ENCODE results near the gene ASCL5.
"Not testable (repeated sequence)": the region's sequence is repeated elsewhere in the genome, so short reads cannot be mapped to it uniquely, and the experiment has no call there.

The ASCL5 gene, protein sequence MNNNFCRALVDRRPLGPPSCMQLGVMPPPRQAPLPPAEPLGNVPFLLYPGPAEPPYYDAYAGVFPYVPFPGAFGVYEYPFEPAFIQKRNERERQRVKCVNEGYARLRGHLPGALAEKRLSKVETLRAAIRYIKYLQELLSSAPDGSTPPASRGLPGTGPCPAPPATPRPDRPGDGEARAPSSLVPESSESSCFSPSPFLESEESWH

GRCh38 chr1:201126832-201127754 lies at the start of gene ASCL5:
Gene ASCL5 (minus strand): TSS chr1:201127184. CDS start chr1:201115372, 11,812 bp downstream.
- DNase-seq (ENCODE audit: low spot score) = peak; percentile 60

DNA sequence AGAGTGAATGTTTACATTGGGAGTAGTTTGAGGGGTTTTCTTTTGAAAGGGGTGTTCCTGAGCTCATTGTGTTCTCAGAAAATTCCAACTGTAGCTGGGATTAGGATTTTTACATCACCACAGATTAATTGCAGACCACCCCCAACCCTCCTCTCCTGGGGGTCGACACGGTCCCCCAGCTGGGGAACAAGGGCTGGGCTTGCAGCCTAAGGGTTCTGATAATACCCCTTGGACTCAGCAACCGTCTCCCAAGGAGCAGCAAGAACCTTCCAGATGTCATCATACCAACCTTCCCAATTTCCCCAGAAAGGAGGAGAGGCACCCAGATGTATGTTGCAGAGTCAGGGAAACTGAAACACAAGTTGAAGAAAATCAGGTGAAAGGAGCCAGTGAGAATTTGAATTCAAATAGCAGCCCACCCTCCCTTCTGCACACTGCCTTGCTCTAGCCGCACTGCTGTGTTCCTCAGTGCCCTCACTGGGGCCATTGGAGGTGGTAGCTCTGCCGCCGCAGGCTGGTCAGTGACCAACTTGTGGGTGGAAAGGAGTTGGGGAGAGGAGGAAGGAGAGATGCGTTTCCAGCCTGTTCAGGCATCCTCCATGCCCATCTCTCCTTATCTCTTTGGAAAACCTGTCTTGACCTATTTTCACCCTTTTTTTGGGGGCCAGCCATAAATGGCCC lies 49.0 kb upstream of the ASCL5 start:
- DNase-seq (ENCODE audit: low spot score) = no peak

DNA sequence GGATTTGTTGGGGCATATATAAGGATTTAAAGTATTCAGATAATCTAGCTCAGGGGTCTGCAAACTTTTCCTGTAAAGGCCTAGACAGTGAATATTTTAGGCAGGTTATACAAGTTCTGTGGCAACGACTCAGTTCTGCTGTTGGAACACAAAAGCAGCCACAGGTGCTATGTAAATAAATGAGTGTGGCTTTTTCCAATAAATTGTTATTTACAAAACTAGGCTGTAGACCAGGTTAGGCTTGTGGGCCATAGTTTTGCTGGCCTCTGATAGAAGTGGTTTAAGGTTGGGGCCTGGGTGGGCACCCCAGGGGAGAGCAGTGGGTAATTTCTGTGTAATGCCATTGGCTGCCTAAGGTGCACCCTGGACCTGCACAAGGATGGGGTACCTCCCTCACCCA lies 46.8 kb upstream of the ASCL5 start:
- DNase-seq (ENCODE audit: low spot score) = no peak

DNA sequence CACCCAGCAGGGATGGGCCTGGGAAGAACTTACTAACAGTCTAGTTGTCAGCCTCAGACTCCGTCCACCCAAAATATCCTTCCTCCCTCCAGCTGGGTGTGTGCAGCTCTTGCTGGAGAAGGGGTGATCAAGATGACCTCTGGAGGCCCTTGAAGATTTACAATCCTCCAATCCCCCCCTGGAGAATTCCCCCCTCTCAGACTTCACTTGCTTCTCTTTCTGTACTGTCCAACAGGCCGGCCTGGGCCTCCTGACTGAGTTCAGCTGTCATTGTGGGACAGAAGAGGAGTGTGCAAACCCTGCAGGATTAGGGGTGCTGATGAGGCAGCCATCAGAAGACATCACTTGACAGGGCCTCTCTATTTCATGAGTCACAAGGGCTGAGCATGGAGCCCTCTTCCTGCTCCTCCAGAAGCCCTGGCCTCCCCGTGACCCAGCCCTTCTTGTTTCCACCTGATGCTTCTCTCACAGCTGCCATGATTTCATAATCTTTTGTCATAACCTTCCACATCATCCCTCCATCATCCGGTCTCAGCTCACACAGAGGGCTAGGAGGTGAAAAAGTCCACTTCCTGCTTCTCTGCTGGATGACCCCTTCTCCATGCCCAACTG lies 46.1 kb upstream of the ASCL5 start:
- peak; percentile 73 for DNase-seq (ENCODE audit: low spot score)

GRCh38 chr1:201172326-201172725 lies 45.3 kb upstream of the ASCL5 start:
- DNase-seq (ENCODE audit: low spot score) = peak; percentile 86

- DNase-seq (ENCODE audit: low spot score) = peak; percentile 72
Observed at GRCh38 chr1:201171063-201172036, 44.4 kb upstream of the ASCL5 start.

GRCh38 chr1:201170533-201171062 lies 43.6 kb upstream of the ASCL5 start:
- DNase-seq (ENCODE audit: low spot score) = peak; percentile 99

DNA sequence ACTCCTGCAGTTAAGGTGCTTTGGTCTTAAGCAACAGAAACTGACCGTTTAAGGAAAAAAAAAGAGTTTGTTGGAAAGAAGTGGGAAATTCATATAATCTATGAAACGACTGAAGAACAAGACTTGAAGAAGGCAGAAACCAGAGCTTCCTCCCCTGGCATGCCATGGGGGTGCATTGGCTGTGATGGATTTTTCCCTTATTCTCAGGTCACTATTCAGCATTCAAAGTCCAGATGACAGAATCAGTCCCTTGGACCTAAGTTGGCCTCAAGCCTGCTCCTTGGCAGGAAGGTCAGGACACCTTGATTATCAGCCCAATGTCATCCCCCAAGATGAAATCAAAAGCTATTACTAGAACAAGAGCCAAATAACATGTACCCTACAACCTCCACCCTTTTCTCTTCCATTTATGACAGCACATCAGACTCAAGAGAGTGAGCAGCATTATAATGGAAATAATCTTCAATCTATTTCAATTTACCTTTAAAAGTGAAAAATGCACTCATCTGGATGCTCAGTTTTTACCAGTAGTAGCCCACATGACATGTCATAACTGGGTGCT lies 43.1 kb upstream of the ASCL5 start:
- DNase-seq (ENCODE audit: low spot score) = no peak

DNA sequence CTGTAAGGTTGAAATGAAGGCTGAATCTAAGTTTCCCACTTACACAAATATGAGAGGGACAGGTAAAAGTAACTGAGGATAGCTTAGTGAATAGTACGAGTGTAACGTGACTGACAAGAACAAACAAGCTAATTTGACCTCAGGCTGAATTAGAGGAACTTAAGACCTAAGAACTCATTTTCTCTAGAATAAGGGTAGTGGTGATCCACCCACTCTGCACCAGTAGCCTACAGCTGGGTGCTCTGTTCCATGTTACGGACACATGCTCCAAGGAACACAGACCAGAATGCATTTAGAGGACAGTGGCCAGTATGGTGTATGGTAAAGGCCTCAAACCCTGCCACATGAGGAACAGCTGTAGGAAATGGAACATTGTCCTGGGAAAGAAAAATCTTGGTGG lies 42.2 kb upstream of the ASCL5 start:
- no peak for DNase-seq (ENCODE audit: low spot score)

DNA sequence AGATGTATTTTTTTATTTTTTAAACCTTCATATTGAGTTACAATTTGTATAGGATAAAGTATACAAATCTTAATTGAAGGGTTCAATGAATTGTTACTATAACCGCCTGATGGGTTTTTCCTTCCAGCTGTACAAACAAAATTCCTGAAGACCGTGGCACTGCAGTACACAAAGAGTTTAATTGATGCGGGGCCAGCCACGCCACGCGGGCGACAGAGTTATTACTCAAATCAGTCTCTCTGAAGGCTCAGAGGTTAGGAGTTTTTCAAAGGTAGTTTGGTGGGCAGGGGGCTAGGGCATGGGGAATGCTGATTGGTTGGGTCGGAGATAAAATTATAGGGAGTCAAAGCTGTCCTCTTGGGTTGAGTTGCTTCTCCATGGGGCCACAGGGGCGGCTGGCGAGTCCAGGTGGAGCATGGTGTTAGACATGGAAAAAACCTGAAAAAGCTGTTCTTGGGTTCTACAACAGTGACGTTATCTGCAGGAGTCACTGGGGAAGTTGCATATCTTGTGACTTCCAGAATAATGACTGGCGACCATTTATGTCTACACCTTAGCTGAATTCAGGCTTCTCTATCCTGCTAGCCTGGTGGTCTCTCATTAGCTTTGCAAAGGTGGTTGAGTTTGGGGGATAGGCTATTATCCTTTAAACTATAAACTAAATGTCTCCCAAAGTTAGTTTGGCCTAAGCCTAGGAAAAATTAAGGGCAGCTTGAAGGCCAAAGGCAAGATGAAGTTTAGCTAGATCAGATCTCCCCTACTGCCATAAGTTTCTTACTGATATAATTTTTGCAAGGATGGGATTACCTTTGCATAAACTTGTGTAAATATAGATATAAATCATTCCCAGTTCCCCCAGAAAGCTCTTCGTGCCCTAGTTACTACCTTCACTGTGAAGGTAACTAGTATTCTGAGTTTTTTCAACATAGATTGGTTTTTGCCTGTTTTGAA lies 40.3 kb upstream of the ASCL5 start:
- DNase-seq (ENCODE audit: low spot score) = no peak

DNA sequence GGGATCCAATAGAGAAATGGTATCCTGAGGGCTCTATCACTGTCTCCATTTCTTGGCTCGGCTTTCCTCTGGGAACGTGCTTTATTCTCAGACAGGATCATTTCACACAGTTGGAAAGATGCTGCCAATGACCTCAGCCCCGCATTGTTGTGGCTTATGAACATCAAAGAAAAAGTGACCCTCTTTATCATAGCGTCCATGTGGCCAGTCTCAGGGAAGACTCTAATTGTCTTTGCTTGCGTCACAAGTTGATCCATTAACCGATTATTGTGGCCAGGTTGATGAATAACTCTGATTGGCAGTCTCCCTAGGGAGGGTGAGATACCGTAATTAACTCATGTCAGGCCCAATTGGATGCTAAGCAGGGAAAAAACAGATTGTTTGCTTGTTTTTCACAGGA lies 37.7 kb upstream of the ASCL5 start:
- peak; percentile 85 for DNase-seq (ENCODE audit: low spot score)

DNA sequence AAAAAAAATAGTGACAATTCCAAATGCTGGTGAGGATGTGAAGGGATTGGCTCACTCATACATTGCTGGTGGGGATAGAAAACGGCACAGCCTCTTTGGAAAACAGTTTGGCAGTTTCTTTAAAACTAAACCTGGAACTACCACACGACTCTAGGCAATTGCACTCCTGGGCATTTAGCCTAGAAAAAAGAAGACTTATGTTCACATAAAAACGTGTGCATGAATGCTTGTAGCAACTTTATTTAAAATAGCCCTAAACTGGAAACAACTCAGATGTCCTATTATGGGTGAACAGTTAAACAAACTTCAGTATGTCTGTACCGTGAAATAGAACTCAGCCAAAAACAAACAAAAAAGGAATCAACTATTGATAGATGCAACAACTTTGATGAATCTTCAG lies 36.7 kb upstream of the ASCL5 start:
- no peak for DNase-seq (ENCODE audit: low spot score)

- DNase-seq (ENCODE audit: low spot score) = not testable (repeated sequence)
Observed at GRCh38 chr1:201163036-201163435, 36.1 kb upstream of the ASCL5 start.

GRCh38 chr1:201157949-201158348 lies 31.0 kb upstream of the ASCL5 start:
- no peak for DNase-seq (ENCODE audit: low spot score)

- no peak for DNase-seq (ENCODE audit: low spot score)
Observed at GRCh38 chr1:201156819-201157218, 29.8 kb upstream of the ASCL5 start.

- no peak for DNase-seq (ENCODE audit: low spot score)
Observed at GRCh38 chr1:201156346-201156745, 29.4 kb upstream of the ASCL5 start.

GRCh38 chr1:201155354-201155753 lies 28.4 kb upstream of the ASCL5 start:
- no peak for DNase-seq (ENCODE audit: low spot score)

GRCh38 chr1:201154389-201155165 lies 27.6 kb upstream of the ASCL5 start, which contains the start of gene TMEM9:
Gene TMEM9 (minus strand): TSS chr1:201154474. CDS start chr1:201153923, 551 bp downstream.
- DNase-seq (ENCODE audit: low spot score) = peak; percentile 95

All from kidney tubule cell (primary cell).